Uterus (tissue), 4 donors: Measurements from ENCODE around the gene HMG20A. TPM values are rescaled to one million over a fixed set of nuclear protein-coding genes. Genes with fewer than 3 reads are reported as not detected.

ENCODE experiments used
- DNase-seq, 2 donors: peaks; one replicate each; pipeline ENCODE4 v3.0.0-alpha.2; 2019 to 2020
- H3K27ac ChIP-seq, 2 donors: fragments of 200-600 bp; sonication (generic); 1 replicate in 1 of 2; 2 replicates in 1 of 2; pipeline ENCODE4 v1.5.1; 2016 to 2018
- H3K27me3 ChIP-seq, 2 donors: fragments of 200-600 bp; sonication (generic); one replicate each; pipeline ENCODE4 v1.5.1; 2018 to 2019; ENCODE audit warnings: control low read depth in 1 of 2
- H3K36me3 ChIP-seq, 2 donors: fragments of 200-600 bp; sonication (generic); one replicate each; pipeline ENCODE4 v1.5.1; 2019; ENCODE audit warnings: control low read depth in 1 of 2
- H3K4me1 ChIP-seq, 2 donors: fragments of 200-600 bp; sonication (generic); one replicate each; pipeline ENCODE4 v1.5.1; 2018 to 2019; ENCODE audit warnings: control low read depth in 1 of 2
- H3K4me3 ChIP-seq, 2 donors: fragments of 200-600 bp; sonication (generic); 1 replicate in 1 of 2; 2 replicates in 1 of 2; pipeline ENCODE4 v1.5.1; 2018 to 2019; ENCODE audit warnings: mild to moderate bottlenecking in 1 of 2
- H3K9me3 ChIP-seq, 2 donors: fragments of 200-600 bp; sonication (generic); one replicate each; pipeline ENCODE4 v1.5.1; 2019; ENCODE audit warnings: control low read depth in 1 of 2
- CTCF ChIP-seq, 4 experiments: fragments of 200-600 bp in 2 of 4; fragments of 450-650 bp in 2 of 4; sonication (generic) in 2 of 4; IDR thresholded peaks; one replicate each; pipeline ENCODE4 v1.5.1; 2016 to 2019; ENCODE audit warnings: antibody characterized with exemption in 4 of 4, mild to moderate bottlenecking in 2 of 4, moderate library complexity in 1 of 4
- POLR2A ChIP-seq, 2 donors: fragments of 450-650 bp; IDR thresholded peaks; one replicate each; pipeline ENCODE4 v1.6.1; 2016; ENCODE audit warnings: antibody characterized with exemption in 2 of 2, mild to moderate bottlenecking in 1 of 2, moderate library complexity in 1 of 2
- intact Hi-C: fragments of 100-400 bp; cut with DNase I; formaldehyde crosslinking; loops from one replicate; pipeline ENCODE4 v1.15.1; 2023; ENCODE audit warnings: low total_unique reads
- total RNA-seq, 4 donors: library from RNA; depleted of rRNA in 3 of 4; stranded (reverse); fragments of >200 nt in 3 of 4; gene quantifications; one replicate each; pipeline versions ENCODE4 v1.1.0 to v1.2.4, GENCODE V29; 2014 to 2023
- donor health status: DM: yes; HTN: yes; CAD: no.

HMG20A gene
- total RNA-seq, 4 donors from 2014 or later: 10.5 to 59.5 (median 28.4) TPM

- no peaks in the 10 kb centered on the region for H3K36me3 ChIP-seq
- TF ChIP-seq CTCF (IDR thresholded peaks at IDR 0.05): no peak
- TF ChIP-seq POLR2A (IDR thresholded peaks at IDR 0.05): no peak
- H3K27me3 ChIP-seq: no peaks in the 10 kb centered on the region
- intact Hi-C loops: no loop called here
- no peaks in the 10 kb centered on the region for H3K9me3 ChIP-seq
- no peak overlapping the region for H3K27ac ChIP-seq
- DNase-seq: no peak
- no peak overlapping the region for H3K4me3 ChIP-seq
- H3K4me1 ChIP-seq: no peaks in the 10 kb centered on the region
These were observed 108.9 kb downstream of the HMG20A start for GRCh38 chr15:77529394-77530159.

GRCh38 chr15:77530576-77530975 lies 109.9 kb downstream of the HMG20A start:
- Histone ChIP-seq H3K27me3 (no peaks in the 10 kb centered on the region), H3K27ac (no peak overlapping the region), H3K36me3 (no peaks in the 10 kb centered on the region), H3K4me3 (no peak overlapping the region), H3K4me1 (no peaks in the 10 kb centered on the region), H3K9me3 (no peaks in the 10 kb centered on the region)
- TF ChIP-seq POLR2A (IDR thresholded peaks at IDR 0.05) (no peak), CTCF (IDR thresholded peaks at IDR 0.05) (no peak)
- DNase-seq: no peak
- intact Hi-C loops: no loop called here

- intact Hi-C loops: no loop called here
- Histone ChIP-seq H3K4me3 (no peak overlapping the region), H3K27me3 (no peaks in the 10 kb centered on the region), H3K27ac (no peak overlapping the region), H3K4me1 (no peaks in the 10 kb centered on the region), H3K9me3 (no peaks in the 10 kb centered on the region), H3K36me3 (no peaks in the 10 kb centered on the region)
- DNase-seq: no peak
- TF ChIP-seq CTCF (IDR thresholded peaks at IDR 0.05) (no peak), POLR2A (IDR thresholded peaks at IDR 0.05) (no peak)
These were observed 110.7 kb downstream of the HMG20A start for GRCh38 chr15:77531191-77532000.

- Histone ChIP-seq H3K4me1 (no peaks in the 10 kb centered on the region), H3K4me3 (no peak overlapping the region), H3K27ac (no peak overlapping the region), H3K27me3 (no peaks in the 10 kb centered on the region), H3K9me3 (no peaks in the 10 kb centered on the region), H3K36me3 (no peaks in the 10 kb centered on the region)
- intact Hi-C loops: no loop called here
- TF ChIP-seq CTCF (IDR thresholded peaks at IDR 0.05) (no peak), POLR2A (IDR thresholded peaks at IDR 0.05) (no peak)
- DNase-seq: no peak
These were observed 111.5 kb downstream of the HMG20A start for GRCh38 chr15:77532067-77532710.

- intact Hi-C loops: no loop called here
- Histone ChIP-seq H3K27ac (no peak overlapping the region), H3K27me3 (no peaks in the 10 kb centered on the region), H3K36me3 (no peaks in the 10 kb centered on the region), H3K4me1 (no peaks in the 10 kb centered on the region), H3K9me3 (no peaks in the 10 kb centered on the region), H3K4me3 (no peak overlapping the region)
- no peak for TF ChIP-seq POLR2A (IDR thresholded peaks at IDR 0.05)
- no peak for TF ChIP-seq CTCF (IDR thresholded peaks at IDR 0.05)
- DNase-seq: no peak
These were observed 112.2 kb downstream of the HMG20A start for GRCh38 chr15:77532846-77533245.
